Activated naive CD4-positive, alpha-beta T cell treated with anti-CD3 and anti-CD28 coated beads, Interleukin-2, amount 50 U/mL, for 24 hours (primary cell): ENCODE data around the gene DPYSL3.

Source experiments
- H3K27ac Mint-ChIP-seq: one replicate; pipeline ENCODE4 v1.8.0; 2021; ENCODE audit warnings: mild to moderate bottlenecking, mixed read lengths
- H3K27me3 Mint-ChIP-seq: one replicate; pipeline ENCODE4 v1.8.0; 2021; ENCODE audit warnings: mixed read lengths
- H3K36me3 Mint-ChIP-seq: one replicate; pipeline ENCODE4 v1.8.0; 2021; ENCODE audit warnings: mixed read lengths
- H3K4me1 Mint-ChIP-seq: one replicate; pipeline ENCODE4 v1.8.0; 2021; ENCODE audit warnings: mixed read lengths
- H3K4me3 Mint-ChIP-seq: one replicate; pipeline ENCODE4 v1.8.0; 2021; ENCODE audit warnings: mild to moderate bottlenecking, mixed read lengths
- H3K9me3 Mint-ChIP-seq: one replicate; pipeline ENCODE4 v1.8.0; 2021; ENCODE audit warnings: mixed read lengths

DPYSL3 gene

DNA sequence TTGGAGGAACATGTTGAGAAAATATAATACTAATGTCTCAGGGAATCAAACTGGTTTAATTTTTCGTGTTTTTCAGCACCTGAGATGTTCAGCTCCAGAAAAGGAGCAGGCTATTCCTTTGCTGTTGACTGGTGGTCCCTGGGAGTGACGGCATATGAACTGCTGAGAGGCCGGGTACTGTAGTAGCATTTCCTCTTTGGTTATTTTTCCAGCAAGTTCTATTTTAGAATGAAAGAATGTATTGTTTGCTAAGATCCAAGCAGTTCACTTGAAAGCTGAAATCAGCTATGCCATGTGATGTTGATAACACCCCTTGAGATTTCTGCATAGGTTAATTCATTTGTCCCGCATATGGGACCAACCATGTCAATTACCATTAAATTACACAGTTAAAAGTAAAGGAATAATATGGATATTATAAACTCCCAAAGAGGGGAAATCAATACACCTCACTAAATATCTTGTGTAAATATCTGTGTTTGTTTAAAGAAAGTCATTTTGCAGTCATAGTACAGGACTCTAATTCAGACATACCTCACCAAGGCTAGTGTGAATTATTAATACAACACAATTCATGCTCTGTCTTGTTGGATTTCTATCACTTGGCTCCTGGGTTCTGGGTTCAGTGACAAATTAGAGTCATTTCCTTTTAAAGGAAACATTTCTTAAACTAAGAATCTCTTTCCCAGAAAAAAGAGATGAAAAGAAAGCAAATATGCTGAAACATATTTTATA, 148.3 kb downstream of the DPYSL3 start:
- Mint-ChIP-seq H3K27me3 (peaks cover 3% of the 10 kb centered on the region), H3K27ac (no peak overlapping the region), H3K4me3 (no peak overlapping the region), H3K9me3 (no peaks in the 10 kb centered on the region), H3K4me1 (no peaks in the 10 kb centered on the region), H3K36me3 (no peaks in the 10 kb centered on the region)

GRCh38 chr5:147360816-147361215, 149.1 kb downstream of the DPYSL3 start:
- H3K4me3 Mint-ChIP-seq = no peak overlapping the region

DNA sequence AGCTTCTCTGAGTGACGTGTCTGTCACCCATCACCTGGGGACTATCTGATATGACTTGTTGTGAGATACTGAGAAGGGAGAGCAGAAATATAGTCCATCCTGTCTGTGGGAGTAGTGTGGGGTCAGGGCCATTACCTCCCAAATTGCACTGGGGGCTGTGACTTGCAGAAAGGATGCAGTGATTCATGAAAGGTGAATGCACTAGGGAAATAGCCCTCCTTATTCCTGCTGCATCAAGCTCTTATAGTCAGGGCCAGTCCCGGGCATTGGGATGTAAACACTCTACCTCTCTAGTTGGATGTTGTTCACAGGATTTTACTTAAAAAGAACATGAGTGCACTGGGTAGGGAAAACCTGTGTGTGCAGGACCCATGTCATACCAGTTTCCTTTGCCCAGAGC, 150.3 kb downstream of the DPYSL3 start:
- Mint-ChIP-seq H3K27ac (no peak overlapping the region), H3K4me1 (no peaks in the 10 kb centered on the region), H3K4me3 (no peak overlapping the region), H3K36me3 (no peaks in the 10 kb centered on the region), H3K27me3 (peaks cover 3% of the 10 kb centered on the region), H3K9me3 (no peaks in the 10 kb centered on the region)

More at GRCh38 chr5:147360816-147361215, 149.1 kb downstream of the DPYSL3 start:
- Mint-ChIP-seq H3K27ac (no peak overlapping the region), H3K27me3 (peaks cover 3% of the 10 kb centered on the region), H3K9me3 (no peaks in the 10 kb centered on the region), H3K36me3 (no peaks in the 10 kb centered on the region), H3K4me1 (no peaks in the 10 kb centered on the region)

- no peaks in the 10 kb centered on the region for H3K9me3 Mint-ChIP-seq
- peaks cover 3% of the 10 kb centered on the region for H3K27me3 Mint-ChIP-seq
- no peaks in the 10 kb centered on the region for H3K4me1 Mint-ChIP-seq
- no peaks in the 10 kb centered on the region for H3K36me3 Mint-ChIP-seq
- H3K4me3 Mint-ChIP-seq = no peak overlapping the region
- no peak overlapping the region for H3K27ac Mint-ChIP-seq
These were observed 150.8 kb downstream of the DPYSL3 start for GRCh38 chr5:147359101-147359500.

- no peaks in the 10 kb centered on the region for H3K9me3 Mint-ChIP-seq
- H3K36me3 Mint-ChIP-seq = no peaks in the 10 kb centered on the region
- H3K27ac Mint-ChIP-seq = no peak overlapping the region
- no peaks in the 10 kb centered on the region for H3K4me1 Mint-ChIP-seq
- H3K4me3 Mint-ChIP-seq = no peak overlapping the region
- no peaks in the 10 kb centered on the region for H3K27me3 Mint-ChIP-seq
These were observed 160.6 kb downstream of the DPYSL3 start for GRCh38 chr5:147349241-147349640.

DNA sequence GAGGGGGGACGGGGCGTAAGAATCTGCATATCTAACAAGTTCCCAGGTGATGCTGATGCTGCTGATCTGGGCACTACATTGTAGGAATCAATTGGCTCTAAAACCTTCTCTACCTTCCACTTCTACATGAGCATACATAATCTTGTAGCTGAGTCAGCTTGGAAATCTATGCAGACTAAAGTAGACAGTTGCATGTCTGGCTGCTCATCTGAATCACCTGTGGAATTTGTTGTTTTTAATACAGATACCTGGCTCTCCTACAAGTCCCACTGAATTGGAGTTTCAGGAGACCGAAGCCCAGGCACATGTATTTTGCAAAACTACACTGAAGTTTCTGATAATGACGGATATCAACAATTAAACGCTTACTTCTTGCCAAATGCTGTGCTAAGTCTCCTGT, 161.4 kb downstream of the DPYSL3 start:
- Mint-ChIP-seq H3K36me3 (no peaks in the 10 kb centered on the region), H3K4me3 (no peak overlapping the region), H3K4me1 (no peaks in the 10 kb centered on the region), H3K27ac (no peak overlapping the region), H3K27me3 (no peaks in the 10 kb centered on the region), H3K9me3 (no peaks in the 10 kb centered on the region)

DNA sequence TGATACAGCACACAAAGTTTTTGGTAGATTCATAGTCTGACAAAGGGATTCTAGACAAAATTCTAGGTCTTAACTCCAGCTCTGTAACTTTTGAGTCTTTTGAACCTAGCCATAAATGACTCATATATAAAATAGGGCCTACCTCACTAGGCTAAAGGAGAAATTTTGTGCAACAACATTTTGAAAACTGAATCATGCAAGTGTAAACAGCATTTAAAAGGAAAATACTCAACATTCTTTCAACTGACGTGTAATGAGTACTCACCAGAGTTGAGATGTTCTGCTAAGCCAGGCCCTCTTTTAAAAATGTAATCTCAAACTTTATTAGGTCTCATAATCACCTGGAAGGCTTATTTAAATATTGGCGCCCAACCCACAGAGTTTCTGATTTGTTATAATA, 161.8 kb downstream of the DPYSL3 start:
- no peak overlapping the region for H3K4me3 Mint-ChIP-seq
- no peaks in the 10 kb centered on the region for H3K9me3 Mint-ChIP-seq
- no peak overlapping the region for H3K27ac Mint-ChIP-seq
- H3K36me3 Mint-ChIP-seq = no peaks in the 10 kb centered on the region
- H3K27me3 Mint-ChIP-seq = no peaks in the 10 kb centered on the region
- no peaks in the 10 kb centered on the region for H3K4me1 Mint-ChIP-seq

DNA sequence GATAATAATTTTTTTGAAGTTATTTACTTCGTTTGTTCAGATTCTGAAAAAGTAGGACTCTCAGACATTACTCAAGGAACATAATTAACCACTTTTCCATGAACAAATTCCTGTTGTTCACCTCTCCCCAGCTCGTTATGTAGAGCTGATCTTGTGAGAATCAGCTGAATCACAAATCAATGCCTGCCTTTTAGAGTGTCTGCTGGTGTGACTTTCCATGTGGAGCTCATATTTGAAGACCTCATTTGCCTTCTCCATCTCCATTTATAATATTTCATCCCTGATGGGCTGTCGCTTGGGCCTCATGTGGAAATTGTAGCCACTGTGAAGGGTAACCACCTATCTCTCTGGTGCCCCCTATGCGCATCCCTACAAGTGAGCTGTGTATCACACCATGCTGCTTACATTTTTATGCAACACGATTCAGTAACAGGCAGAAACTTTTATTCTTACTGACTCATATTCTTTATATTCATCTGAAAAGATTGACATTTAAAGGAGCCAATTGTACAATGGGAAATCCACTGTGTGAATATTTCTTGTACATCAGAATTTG, 163.8 kb downstream of the DPYSL3 start:
- Mint-ChIP-seq H3K27me3 (no peaks in the 10 kb centered on the region), H3K36me3 (no peaks in the 10 kb centered on the region), H3K27ac (no peak overlapping the region), H3K4me3 (no peak overlapping the region), H3K4me1 (no peaks in the 10 kb centered on the region), H3K9me3 (no peaks in the 10 kb centered on the region)

GRCh38 chr5:147344861-147345260, 165.0 kb downstream of the DPYSL3 start:
- Mint-ChIP-seq H3K27ac (no peak overlapping the region), H3K27me3 (no peaks in the 10 kb centered on the region), H3K36me3 (no peaks in the 10 kb centered on the region), H3K4me1 (no peaks in the 10 kb centered on the region), H3K4me3 (no peak overlapping the region), H3K9me3 (no peaks in the 10 kb centered on the region)

DNA sequence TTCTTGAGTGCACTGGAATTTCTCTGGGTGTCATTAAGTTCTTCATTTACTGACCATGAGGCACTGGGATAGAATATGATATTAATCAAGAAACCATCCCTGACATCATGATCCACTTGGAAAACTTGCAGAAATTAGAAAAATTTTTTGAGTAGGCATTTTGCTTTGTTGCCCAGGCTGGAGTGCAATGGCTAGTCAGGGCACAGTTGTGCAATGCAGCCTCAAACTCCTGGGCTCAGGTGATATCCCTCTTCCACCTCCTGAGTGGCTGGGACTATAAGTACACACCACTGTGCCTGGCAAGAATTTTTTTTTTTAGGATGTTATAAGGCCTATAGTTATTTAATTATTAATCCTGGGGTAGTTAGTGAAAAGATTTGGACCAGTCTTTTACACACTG, 168.5 kb downstream of the DPYSL3 start:
- no peak overlapping the region for H3K4me3 Mint-ChIP-seq
- no peaks in the 10 kb centered on the region for H3K27me3 Mint-ChIP-seq
- no peak overlapping the region for H3K27ac Mint-ChIP-seq
- H3K9me3 Mint-ChIP-seq = peaks cover 7% of the 10 kb centered on the region
- H3K36me3 Mint-ChIP-seq = no peaks in the 10 kb centered on the region
- no peaks in the 10 kb centered on the region for H3K4me1 Mint-ChIP-seq

GRCh38 chr5:147340941-147341340, 168.9 kb downstream of the DPYSL3 start:
- H3K4me3 Mint-ChIP-seq = no peak overlapping the region
- H3K27ac Mint-ChIP-seq = no peak overlapping the region
- H3K9me3 Mint-ChIP-seq = peaks cover 7% of the 10 kb centered on the region
- no peaks in the 10 kb centered on the region for H3K4me1 Mint-ChIP-seq
- no peaks in the 10 kb centered on the region for H3K27me3 Mint-ChIP-seq
- no peaks in the 10 kb centered on the region for H3K36me3 Mint-ChIP-seq
